ENCODE measurements around the gene WWC2. TPM values are rescaled to one million over a fixed set of nuclear protein-coding genes. Genes with fewer than 3 reads are reported as not detected.

The WWC2 gene
- total and polyA plus RNA-seq, 2 experiments from 2014 or later: 50.5 to 74.2 TPM

GRCh38 chr4:183244019-183244418 is 145.0 kb downstream of the WWC2 start:
- no peak for DNase-seq (ENCODE audit: low spot score)

More at GRCh38 chr4:183244019-183244418, 145.0 kb downstream of the WWC2 start:
- H3K9me3 Mint-ChIP-seq: no peaks in the 10 kb centered on the region
- peaks cover 59% of the 10 kb centered on the region for H3K36me3 Mint-ChIP-seq (ENCODE audit: low read depth)
- H4K20me1 ChIP-seq (replicated peaks; ENCODE audit: insufficient read depth): no peaks in the 10 kb centered on the region
- H3K4me3 Mint-ChIP-seq: no peak overlapping the region
- H3K4me1 Mint-ChIP-seq: peaks cover 38% of the 10 kb centered on the region
- H3K27me3 ChIP-seq (ENCODE audit: insufficient read depth): no peaks in the 10 kb centered on the region
- no peaks in the 10 kb centered on the region for H3K9me2 ChIP-seq (ENCODE audit: insufficient read depth)
- no peaks in the 10 kb centered on the region; the same call in 1 of the 2 replicates for H3K79me2 ChIP-seq (replicated peaks; ENCODE audit: insufficient read depth)
- no peak overlapping the region for H3K27ac ChIP-seq (ENCODE audit: low read depth)
- ATAC-seq: no peak
- no peaks in the 10 kb centered on the region for H3F3A ChIP-seq (replicated peaks; ENCODE audit: low read depth)
- no peak overlapping the region for H3K27ac Mint-ChIP-seq
- H3K36me3 ChIP-seq (ENCODE audit: insufficient read depth): peaks cover 13% of the 10 kb centered on the region; the same call in 1 of the 2 replicates
- no peak overlapping the region for H3K4me3 ChIP-seq
- TF ChIP-seq ZNF462 (CRISPR knock-in tag; IDR thresholded peaks at IDR 0.05) (no peak), REST (IDR thresholded peaks at IDR 0.05; ENCODE audit: unreplicated experiment) (no peak), ZNF331 (CRISPR knock-in tag; IDR thresholded peaks at IDR 0.05; ENCODE audit: low read depth) (no peak), POLR2AphosphoS5 (IDR thresholded peaks at IDR 0.05; ENCODE audit: low read depth) (no peak), STAT1 (IDR thresholded peaks at IDR 0.05; ENCODE audit: unreplicated experiment) (no peak), ETS1 (IDR thresholded peaks at IDR 0.05) (no peak), CTCF (conservative IDR thresholded peaks at IDR 0.05; ENCODE audit: low read depth in 2 of 2) (no peak), CREB1 (CRISPR knock-in tag; IDR thresholded peaks at IDR 0.05; ENCODE audit: low read depth) (no peak), EZH2phosphoT487 (IDR thresholded peaks at IDR 0.05; ENCODE audit: unreplicated experiment) (no peak), JUNB (IDR thresholded peaks at IDR 0.05; ENCODE audit: unreplicated experiment) (no peak)
- H2AFZ ChIP-seq: no peak overlapping the region
- H3K4me2 ChIP-seq: no peak overlapping the region
- peaks cover 21% of the 10 kb centered on the region for H3K4me1 ChIP-seq (ENCODE audit: insufficient read depth)
- no peaks in the 10 kb centered on the region for H3K27me3 Mint-ChIP-seq (ENCODE audit: insufficient read depth, low read depth, poor library complexity)
